K562 (cell line): ENCODE data around the gene ATP5F1D. TPM values are rescaled to one million over a fixed set of nuclear protein-coding genes. Genes with fewer than 3 reads are reported as not detected.
A peak's percentile ranks its signal among the peaks of the same experiment; 100 is the strongest.

Source experiments
- ARHGAP35 ChIP-seq: fragments of 450-650 bp; IDR thresholded peaks from 2 replicates; pipeline ENCODE4 v1.6.1; 2018; ENCODE audit not compliant: partially characterized antibody
- BCOR ChIP-seq: fragments of 450-650 bp; IDR thresholded peaks from 2 replicates; pipeline ENCODE4 v1.6.1; 2016
- CBX1 ChIP-seq: sonication (generic); IDR thresholded peaks from 2 replicates; pipeline ENCODE4 v1.6.1; 2016; ENCODE audit warnings: antibody characterized with exemption, low read depth, mild to moderate bottlenecking
- DDX20 ChIP-seq: fragments of 450-650 bp; IDR thresholded peaks from 2 replicates; pipeline ENCODE4 v1.6.1; 2016; ENCODE audit warnings: missing genetic modification characterization, low read depth, mild to moderate bottlenecking, missing compliant biosample characterization, moderate library complexity
- EGR1 ChIP-seq: fragments of 450-650 bp; conservative IDR thresholded peaks from 2 replicates; pipeline ENCODE4 v1.6.1; 2017; ENCODE audit warnings: mild to moderate bottlenecking
- FOXA1 ChIP-seq: fragments of 450-650 bp; IDR thresholded peaks from 2 replicates; pipeline ENCODE4 v1.6.1; 2016; ENCODE audit warnings: mild to moderate bottlenecking, borderline replicate concordance
- HCFC1 ChIP-seq: IDR thresholded peaks from 2 replicates; pipeline ENCODE4 v1.6.1; 2012; ENCODE audit warnings: low read depth, low read length, improper control_type of control experiment
- HDAC2 ChIP-seq: fragments of 450-650 bp; IDR thresholded peaks from 2 replicates; pipeline ENCODE4 v1.6.1; 2016; ENCODE audit warnings: mild to moderate bottlenecking
- MYNN ChIP-seq, 2 experiments: sonication (generic); formaldehyde crosslinking in 1 of 2; IDR thresholded peaks; 2 replicates each; pipeline versions ENCODE4 v1.5.0 to v1.6.1; 2016 to 2020; ENCODE audit warnings: antibody characterized with exemption in 1 of 2, missing genetic modification reagents in 1 of 2
- NR2C2 ChIP-seq, 2 experiments: fragments of 200-800 bp in 1 of 2; sonication (Bioruptor generic) in 1 of 2; sonication (generic) in 1 of 2; formaldehyde crosslinking in 1 of 2; IDR thresholded peaks; 2 replicates each; pipeline versions ENCODE4 v1.6.1 to v1.8.0; 2016 to 2022; ENCODE audit warnings: mild to moderate bottlenecking in 1 of 2, missing compliant biosample characterization in 1 of 2, missing genetic modification characterization in 1 of 2, missing genetic modification reagents in 1 of 2
- PCBP2 ChIP-seq: fragments of 200-400 bp; formaldehyde crosslinking; IDR thresholded peaks from 2 replicates; pipeline ENCODE4 v1.6.1; 2018; ENCODE audit warnings: low read length, low read depth, mild to moderate bottlenecking, moderate library complexity; ENCODE audit not compliant: poor library complexity, severe bottlenecking
- PHB ChIP-seq: fragments of 250-450 bp; sonication (Bioruptor Pico); IDR thresholded peaks from 2 replicates; pipeline ENCODE4 v1.5.0; 2021
- PRPF4 ChIP-seq: fragments of 200-400 bp; formaldehyde crosslinking; IDR thresholded peaks from one replicate; pipeline ENCODE4 v1.6.1; 2017; ENCODE audit warnings: low read length, low read depth, mild to moderate bottlenecking; ENCODE audit not compliant: insufficient read depth, poor library complexity, severe bottlenecking
- SP2 ChIP-seq: IDR thresholded peaks from 2 replicates; pipeline ENCODE4 v1.6.1; 2011; ENCODE audit warnings: mild to moderate bottlenecking, low read depth, low read length, moderate library complexity; ENCODE audit not compliant: poor library complexity, severe bottlenecking; ENCODE audit errors: extremely low read depth
- ZC3H8 ChIP-seq: fragments of 450-650 bp; IDR thresholded peaks from 2 replicates; pipeline ENCODE4 v1.6.1; 2017
- ZFX ChIP-seq: sonication (generic); formaldehyde crosslinking; IDR thresholded peaks from 2 replicates; pipeline ENCODE4 v1.8.0; 2022; ENCODE audit warnings: mild to moderate bottlenecking, missing genetic modification reagents, moderate library complexity
- ZNF253 ChIP-seq: fragments of 250-450 bp; sonication (Bioruptor Pico); conservative IDR thresholded peaks from 2 replicates; pipeline ENCODE4 v1.6.1; 2021; ENCODE audit warnings: mild to moderate bottlenecking
- ZNF282 ChIP-seq: sonication (generic); formaldehyde crosslinking; IDR thresholded peaks from 2 replicates; pipeline ENCODE4 v1.8.1; 2023; ENCODE audit warnings: missing genetic modification reagents
- polyA plus RNA-seq, 8 experiments: library from polyadenylated mRNA; depleted of rRNA in 4 of 8; stranded (reverse) in 5 of 8; unstranded in 3 of 8; fragments of >200 nt; fragmentation: Nextera tagmentation in 2 of 8; fragmentation: Illumina TruSeq in 1 of 8; extraction: Ambion mirVana in 2 of 8; extraction: Trizol in 1 of 8; gene quantifications; 2 replicates each; pipeline versions ENCODE4 v1.2.1 to v1.2.3, GENCODE V29; 2011 to 2014; ENCODE audit warnings: inconsistent platforms in 1 of 8, missing spikeins in 1 of 8
- total RNA-seq, 7 experiments: library from RNA; depleted of rRNA in 6 of 7; stranded (reverse); fragments of >200 nt in 6 of 7; fragmentation: Illumina TruSeq in 2 of 7; extraction: Trizol in 2 of 7; gene quantifications; 2 replicates each; pipeline versions ENCODE4 v1.2.1 to v1.2.3, GENCODE V29; 2011 to 2021; ENCODE audit warnings: low replicate concordance in 1 of 7
- TF ChIP-seq, protein P1 (sequence below): fragments of 200-800 bp; sonication (Bioruptor generic); IDR thresholded peaks from 2 replicates; pipeline ENCODE4 v1.6.1; 2017; ENCODE audit warnings: missing genetic modification characterization, missing compliant biosample characterization
- TF ChIP-seq, protein P2 (sequence below): fragments of 450-650 bp; formaldehyde crosslinking; conservative IDR thresholded peaks from 2 replicates; pipeline ENCODE4 v1.4.0; 2022; ENCODE audit warnings: mild to moderate bottlenecking, missing genetic modification characterization
- TF ChIP-seq, protein P3 (sequence below): fragments of 250-450 bp; sonication (Bioruptor Pico); IDR thresholded peaks from 2 replicates; pipeline ENCODE4 v1.9.0; 2021; ENCODE audit warnings: mild to moderate bottlenecking, inconsistent platforms
- TF ChIP-seq, protein P4 (sequence below): fragments of 250-450 bp; sonication (Bioruptor Pico); IDR thresholded peaks from 2 replicates; pipeline ENCODE4 v1.5.0; 2021

Gene ATP5F1D
- total and polyA plus RNA-seq, 9 of the 15 experiments (the other 6 are each of a cell fraction or from before 2014, with no cell fraction given), result 3.9 to 409 (median 36.8) TPM

DNA sequence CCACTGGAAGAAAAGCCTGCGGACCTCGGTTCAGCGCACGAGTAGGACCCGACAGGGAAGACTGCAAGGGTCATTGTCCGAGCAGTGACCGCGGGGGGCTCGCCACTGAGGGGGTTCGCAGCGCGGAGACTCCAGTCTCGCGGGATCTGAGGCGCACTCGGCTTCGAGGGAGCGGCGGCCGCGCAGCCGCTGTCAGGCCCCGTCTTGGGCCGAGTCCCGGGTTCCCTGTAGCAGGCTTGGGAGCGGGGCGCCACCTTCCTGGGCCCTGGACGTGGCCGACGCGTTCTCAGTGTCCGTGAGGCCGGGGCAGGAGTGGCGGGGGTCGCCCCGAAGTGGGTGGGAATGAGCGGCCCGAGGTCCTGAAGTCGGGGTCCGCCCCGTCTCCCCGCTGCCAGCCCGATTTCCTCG lies 33.3 kb downstream of the ATP5F1D start (continued):
- TF ChIP-seq, protein P1, sequence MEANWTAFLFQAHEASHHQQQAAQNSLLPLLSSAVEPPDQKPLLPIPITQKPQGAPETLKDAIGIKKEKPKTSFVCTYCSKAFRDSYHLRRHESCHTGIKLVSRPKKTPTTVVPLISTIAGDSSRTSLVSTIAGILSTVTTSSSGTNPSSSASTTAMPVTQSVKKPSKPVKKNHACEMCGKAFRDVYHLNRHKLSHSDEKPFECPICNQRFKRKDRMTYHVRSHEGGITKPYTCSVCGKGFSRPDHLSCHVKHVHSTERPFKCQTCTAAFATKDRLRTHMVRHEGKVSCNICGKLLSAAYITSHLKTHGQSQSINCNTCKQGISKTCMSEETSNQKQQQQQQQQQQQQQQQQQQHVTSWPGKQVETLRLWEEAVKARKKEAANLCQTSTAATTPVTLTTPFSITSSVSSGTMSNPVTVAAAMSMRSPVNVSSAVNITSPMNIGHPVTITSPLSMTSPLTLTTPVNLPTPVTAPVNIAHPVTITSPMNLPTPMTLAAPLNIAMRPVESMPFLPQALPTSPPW, result no peak
- no peak for TF ChIP-seq ZC3H8
- TF ChIP-seq ZNF253 (CRISPR knock-in tag), result no peak
- 0 out of 2 replicates have a peak, but pooled peaks have one; percentile 11 for TF ChIP-seq CBX1
- TF ChIP-seq, protein P2, sequence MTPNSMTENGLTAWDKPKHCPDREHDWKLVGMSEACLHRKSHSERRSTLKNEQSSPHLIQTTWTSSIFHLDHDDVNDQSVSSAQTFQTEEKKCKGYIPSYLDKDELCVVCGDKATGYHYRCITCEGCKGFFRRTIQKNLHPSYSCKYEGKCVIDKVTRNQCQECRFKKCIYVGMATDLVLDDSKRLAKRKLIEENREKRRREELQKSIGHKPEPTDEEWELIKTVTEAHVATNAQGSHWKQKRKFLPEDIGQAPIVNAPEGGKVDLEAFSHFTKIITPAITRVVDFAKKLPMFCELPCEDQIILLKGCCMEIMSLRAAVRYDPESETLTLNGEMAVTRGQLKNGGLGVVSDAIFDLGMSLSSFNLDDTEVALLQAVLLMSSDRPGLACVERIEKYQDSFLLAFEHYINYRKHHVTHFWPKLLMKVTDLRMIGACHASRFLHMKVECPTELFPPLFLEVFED, result 0 out of 2 replicates have a peak, but pooled peaks have one; percentile 51
- TF ChIP-seq SP2, result no peak
- TF ChIP-seq, protein P3, sequence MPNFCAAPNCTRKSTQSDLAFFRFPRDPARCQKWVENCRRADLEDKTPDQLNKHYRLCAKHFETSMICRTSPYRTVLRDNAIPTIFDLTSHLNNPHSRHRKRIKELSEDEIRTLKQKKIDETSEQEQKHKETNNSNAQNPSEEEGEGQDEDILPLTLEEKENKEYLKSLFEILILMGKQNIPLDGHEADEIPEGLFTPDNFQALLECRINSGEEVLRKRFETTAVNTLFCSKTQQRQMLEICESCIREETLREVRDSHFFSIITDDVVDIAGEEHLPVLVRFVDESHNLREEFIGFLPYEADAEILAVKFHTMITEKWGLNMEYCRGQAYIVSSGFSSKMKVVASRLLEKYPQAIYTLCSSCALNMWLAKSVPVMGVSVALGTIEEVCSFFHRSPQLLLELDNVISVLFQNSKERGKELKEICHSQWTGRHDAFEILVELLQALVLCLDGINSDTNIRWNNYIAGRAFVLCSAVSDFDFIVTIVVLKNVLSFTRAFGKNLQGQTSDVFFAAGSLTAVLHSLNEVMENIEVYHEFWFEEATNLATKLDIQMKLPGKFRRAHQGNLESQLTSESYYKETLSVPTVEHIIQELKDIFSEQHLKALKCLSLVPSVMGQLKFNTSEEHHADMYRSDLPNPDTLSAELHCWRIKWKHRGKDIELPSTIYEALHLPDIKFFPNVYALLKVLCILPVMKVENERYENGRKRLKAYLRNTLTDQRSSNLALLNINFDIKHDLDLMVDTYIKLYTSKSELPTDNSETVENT (CRISPR knock-in tag), result no peak; the same call in 1 of the 2 replicates
- no peak for TF ChIP-seq BCOR
- TF ChIP-seq EGR1, result 0 out of 2 replicates have a peak, but pooled peaks have one; percentile 4
- TF ChIP-seq PCBP2, result no peak
- TF ChIP-seq HCFC1, result no peak
- TF ChIP-seq DDX20 (tag), result no peak
- TF ChIP-seq ARHGAP35, result peak; percentile 53
- TF ChIP-seq NR2C2 (CRISPR knock-in tag; IDR thresholded peaks at IDR 0.05), result no peak
- no peak; the same call in 1 of the 2 replicates for TF ChIP-seq NR2C2 (tag; IDR thresholded peaks at IDR 0.05)
- no peak for TF ChIP-seq PRPF4
- TF ChIP-seq, protein P4, sequence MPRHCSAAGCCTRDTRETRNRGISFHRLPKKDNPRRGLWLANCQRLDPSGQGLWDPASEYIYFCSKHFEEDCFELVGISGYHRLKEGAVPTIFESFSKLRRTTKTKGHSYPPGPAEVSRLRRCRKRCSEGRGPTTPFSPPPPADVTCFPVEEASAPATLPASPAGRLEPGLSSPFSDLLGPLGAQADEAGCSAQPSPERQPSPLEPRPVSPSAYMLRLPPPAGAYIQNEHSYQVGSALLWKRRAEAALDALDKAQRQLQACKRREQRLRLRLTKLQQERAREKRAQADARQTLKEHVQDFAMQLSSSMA (CRISPR knock-in tag), result 0 out of 2 replicates have a peak, but pooled peaks have one; percentile 33
- 0 out of 2 replicates have a peak, but pooled peaks have one; percentile 15 for TF ChIP-seq MYNN (IDR thresholded peaks at IDR 0.05)
- TF ChIP-seq MYNN (CRISPR knock-in tag; IDR thresholded peaks at IDR 0.05), result no peak
- TF ChIP-seq PHB (CRISPR knock-in tag), result peak; percentile 89; the same call in 1 of the 2 replicates
- TF ChIP-seq HDAC2, result no peak
- peak; percentile 96; the same call in 1 of the 2 replicates for TF ChIP-seq ZFX
- TF ChIP-seq FOXA1, result no peak
- peak; percentile 75; the same call in 1 of the 2 replicates for TF ChIP-seq ZNF282 (CRISPR knock-in tag)
